CD14-positive monocyte (primary cell): ENCODE measurements around the gene ZNF488. TPM values are rescaled to one million over a fixed set of nuclear protein-coding genes. Genes with fewer than 3 reads are reported as not detected.

Experiments
- DNase-seq, 3 donors: peaks; one replicate each; pipeline ENCODE4 v3.0.0-alpha.2; 2011 to 2022
- H2AFZ ChIP-seq: 2 replicates; pipeline ENCODE4 v1.6.0; 2012; ENCODE audit warnings: mild to moderate bottlenecking, low read depth, low read length, inconsistent platforms; ENCODE audit not compliant: insufficient read depth, poor library complexity, severe bottlenecking
- H3K27ac ChIP-seq, 2 donors: 1 replicate in 1 of 2; 2 replicates in 1 of 2; pipeline ENCODE4 v1.5.1; 2012 to 2013; ENCODE audit warnings: low read length in 2 of 2, control low read depth in 1 of 2, inconsistent platforms in 1 of 2, low read depth in 1 of 2, mild to moderate bottlenecking in 1 of 2
- H3K27me3 ChIP-seq, 2 donors: one replicate each; pipeline versions ENCODE4 v1.6.0 to v1.6.1; 2011 to 2013; ENCODE audit warnings: low read length in 2 of 2; ENCODE audit not compliant: control insufficient read depth in 2 of 2, insufficient read depth in 2 of 2
- H3K36me3 ChIP-seq, 2 donors: replicated peaks in 1 of 2; 1 replicate in 1 of 2; 2 replicates in 1 of 2; pipeline versions ENCODE4 v1.5.1 to v1.6.1; 2012 to 2013; ENCODE audit warnings: low read length in 2 of 2, control low read depth in 1 of 2, inconsistent platforms in 1 of 2, mild to moderate bottlenecking in 1 of 2; ENCODE audit not compliant: insufficient read depth in 2 of 2, control insufficient read depth in 1 of 2
- H3K4me1 ChIP-seq, 2 donors: 1 replicate in 1 of 2; 2 replicates in 1 of 2; pipeline versions ENCODE4 v1.5.1 to v1.6.1; 2012 to 2013; ENCODE audit warnings: low read length in 2 of 2, control low read depth in 1 of 2, inconsistent platforms in 1 of 2, mild to moderate bottlenecking in 1 of 2, moderate library complexity in 1 of 2; ENCODE audit not compliant: insufficient read depth in 2 of 2, control insufficient read depth in 1 of 2
- H3K4me2 ChIP-seq: replicated peaks from 2 replicates; pipeline ENCODE3; 2012; ENCODE audit warnings: low read length, moderate library complexity, mild to moderate bottlenecking; ENCODE audit not compliant: poor library complexity, severe bottlenecking; ENCODE audit errors: extremely low read depth
- H3K4me3 ChIP-seq, 3 experiments: fragments of 200-600 bp in 1 of 3; sonication (generic) in 1 of 3; replicated peaks in 1 of 3; 1 replicate in 2 of 3; 2 replicates in 1 of 3; pipeline ENCODE4 v1.5.1; 2011 to 2013; ENCODE audit warnings: low read length in 3 of 3, mild to moderate bottlenecking in 3 of 3, control low read depth in 2 of 3, low read depth in 2 of 3, inconsistent platforms in 1 of 3, moderate library complexity in 1 of 3
- H3K79me2 ChIP-seq: 2 replicates; pipeline ENCODE4 v1.6.0; 2012; ENCODE audit warnings: mild to moderate bottlenecking, control low read depth, inconsistent platforms, low read length, moderate library complexity; ENCODE audit not compliant: insufficient read depth
- H3K9ac ChIP-seq: 2 replicates; pipeline ENCODE4 v1.6.0; 2017; ENCODE audit warnings: low read length, mild to moderate bottlenecking; ENCODE audit not compliant: insufficient read depth, poor library complexity, severe bottlenecking
- H3K9me3 ChIP-seq, 2 donors: replicated peaks in 1 of 2; 1 replicate in 1 of 2; 2 replicates in 1 of 2; pipeline versions ENCODE4 v1.5.1 to v1.6.1; 2012 to 2013; ENCODE audit warnings: low read length in 2 of 2, control low read depth in 1 of 2; ENCODE audit not compliant: control insufficient read depth in 1 of 2, insufficient read depth in 1 of 2
- H4K20me1 ChIP-seq: 2 replicates; pipeline ENCODE4 v1.6.0; 2012; ENCODE audit warnings: mild to moderate bottlenecking, low read length, control low read depth, moderate library complexity; ENCODE audit not compliant: insufficient read depth
- H3K27ac Mint-ChIP-seq, 7 donors: one replicate each; pipeline ENCODE4 v1.8.0; 2020; ENCODE audit warnings: mild to moderate bottlenecking in 7 of 7, mixed read lengths in 7 of 7, moderate library complexity in 6 of 7, inconsistent platforms in 2 of 7
- H3K27me3 Mint-ChIP-seq, 3 donors: one replicate each; pipeline ENCODE4 v1.8.0; 2021 to 2022; ENCODE audit warnings: low read depth in 3 of 3, mild to moderate bottlenecking in 3 of 3, mixed read lengths in 3 of 3, moderate library complexity in 3 of 3, inconsistent platforms in 1 of 3
- H3K36me3 Mint-ChIP-seq, 2 donors: one replicate each; pipeline ENCODE4 v1.8.0; 2020; ENCODE audit warnings: mixed read lengths in 2 of 2, inconsistent platforms in 1 of 2, mild to moderate bottlenecking in 1 of 2
- H3K4me1 Mint-ChIP-seq: one replicate; pipeline ENCODE4 v1.8.0; 2020; ENCODE audit warnings: mild to moderate bottlenecking, mixed read lengths
- H3K4me3 Mint-ChIP-seq, 2 donors: one replicate each; pipeline ENCODE4 v1.8.0; 2020; ENCODE audit warnings: mild to moderate bottlenecking in 2 of 2, mixed read lengths in 2 of 2, moderate library complexity in 1 of 2
- H3K9me3 Mint-ChIP-seq, 7 donors: one replicate each; pipeline ENCODE4 v1.8.0; 2020 to 2022; ENCODE audit warnings: mixed read lengths in 7 of 7, mild to moderate bottlenecking in 6 of 7, moderate library complexity in 6 of 7, inconsistent platforms in 2 of 7
- WGBS: methylation state at CpG from one replicate; pipeline ENCODE4 v1.1.5; 2013; ENCODE audit warnings: missing lambda C conversion rate; ENCODE audit not compliant: insufficient coverage; 5-methylcytosine and 5-hydroxymethylcytosine counted together
- intact Hi-C, 2 donors: fragments of 100-400 bp; cut with micrococcal nuclease; formaldehyde crosslinking; loops; one replicate each; pipeline versions ENCODE4 v1.15.0 to v1.15.1; 2023
- polyA plus RNA-seq, 3 donors: library from polyadenylated mRNA; depleted of rRNA in 1 of 3; unstranded in 2 of 3; stranded (reverse) in 1 of 3; fragments of 300-500 nt in 2 of 3; fragments of >200 nt in 1 of 3; fragmentation: Illumina TruSeq in 2 of 3; gene quantifications; 1 replicate in 2 of 3; 2 replicates in 1 of 3; pipeline ENCODE4 v1.2.3, GENCODE V29; 2012 to 2021
- TF ChIP-seq, protein P1 (sequence below): fragments of 200-600 bp; IDR thresholded peaks from one replicate; pipeline ENCODE4 v1.8.0; 2022; ENCODE audit warnings: antibody characterized with exemption, mild to moderate bottlenecking

ZNF488 gene
- polyA plus RNA-seq, 3 donors: not detected

- peak overlapping the region in 1 of 2 donors; percentile 43 for H3K4me3 Mint-ChIP-seq
These were observed 43.4 kb downstream of the ZNF488 start for GRCh38 chr10:47340608-47341170.

DNA sequence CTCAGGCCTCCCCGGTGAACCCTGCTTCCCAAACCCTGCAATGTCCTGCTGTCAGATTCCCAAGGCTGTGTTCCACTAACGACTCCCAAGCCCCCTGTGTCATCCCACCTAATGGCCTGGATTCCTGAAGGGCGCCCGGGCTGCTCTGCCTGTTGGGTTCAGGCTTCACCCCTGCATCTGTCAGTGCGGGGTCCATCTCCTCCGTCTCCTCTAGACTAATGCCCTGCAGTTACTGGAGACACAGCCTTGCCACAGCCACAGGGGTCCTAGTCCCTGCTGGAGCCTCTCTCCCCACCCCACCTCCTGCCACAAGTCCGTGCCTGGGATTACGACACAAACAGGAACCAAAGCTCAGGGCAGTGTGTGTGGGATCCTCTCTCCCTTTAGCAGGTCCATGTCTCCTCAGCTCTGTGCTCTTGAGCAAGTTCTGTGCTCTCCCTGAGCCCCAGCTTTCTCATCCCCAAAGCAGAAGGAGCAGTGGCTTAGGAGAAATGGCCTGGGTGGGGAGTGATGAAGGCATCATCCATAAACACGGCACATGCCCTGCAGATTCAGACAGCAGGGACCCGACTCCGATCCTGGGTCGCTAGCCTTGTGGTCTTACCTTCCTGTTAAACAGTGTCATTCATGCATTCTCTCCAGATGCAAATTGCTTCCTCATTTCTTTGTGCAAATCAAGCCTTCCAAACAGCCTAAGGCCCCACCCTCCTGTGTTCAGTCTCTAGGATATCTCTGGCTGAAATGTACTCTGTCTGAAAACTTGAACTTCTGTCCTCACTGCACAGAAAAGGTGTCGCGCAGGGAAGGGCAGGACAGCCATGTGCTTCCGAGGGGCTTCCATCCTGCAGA is 44.1 kb downstream of the ZNF488 start:
- peaks cover 5 to 7% (median 5%) of the 10 kb centered on the region in 3 donors for H3K27me3 Mint-ChIP-seq
- DNase-seq: peak in 2 of 3 donors; percentile 8 to 17
- intact Hi-C loops: no loop called here

More at GRCh38 chr10:47340608-47341170, 43.4 kb downstream of the ZNF488 start:
- H3K4me1 Mint-ChIP-seq: peaks cover 11% of the 10 kb centered on the region
- intact Hi-C loops: no loop called here
- no peak overlapping the region for H3K27ac ChIP-seq
- H3K9me3 ChIP-seq: no peaks in the 10 kb centered on the region
- H3K36me3 ChIP-seq: no peaks in the 10 kb centered on the region
- H3K36me3 Mint-ChIP-seq: no peaks in the 10 kb centered on the region
- peak; percentile 35 to 50 (median 45) for DNase-seq
- no peak overlapping the region for H3K4me3 ChIP-seq
- H2AFZ ChIP-seq: peak overlapping the region; percentile 38
- TF ChIP-seq, protein P1, sequence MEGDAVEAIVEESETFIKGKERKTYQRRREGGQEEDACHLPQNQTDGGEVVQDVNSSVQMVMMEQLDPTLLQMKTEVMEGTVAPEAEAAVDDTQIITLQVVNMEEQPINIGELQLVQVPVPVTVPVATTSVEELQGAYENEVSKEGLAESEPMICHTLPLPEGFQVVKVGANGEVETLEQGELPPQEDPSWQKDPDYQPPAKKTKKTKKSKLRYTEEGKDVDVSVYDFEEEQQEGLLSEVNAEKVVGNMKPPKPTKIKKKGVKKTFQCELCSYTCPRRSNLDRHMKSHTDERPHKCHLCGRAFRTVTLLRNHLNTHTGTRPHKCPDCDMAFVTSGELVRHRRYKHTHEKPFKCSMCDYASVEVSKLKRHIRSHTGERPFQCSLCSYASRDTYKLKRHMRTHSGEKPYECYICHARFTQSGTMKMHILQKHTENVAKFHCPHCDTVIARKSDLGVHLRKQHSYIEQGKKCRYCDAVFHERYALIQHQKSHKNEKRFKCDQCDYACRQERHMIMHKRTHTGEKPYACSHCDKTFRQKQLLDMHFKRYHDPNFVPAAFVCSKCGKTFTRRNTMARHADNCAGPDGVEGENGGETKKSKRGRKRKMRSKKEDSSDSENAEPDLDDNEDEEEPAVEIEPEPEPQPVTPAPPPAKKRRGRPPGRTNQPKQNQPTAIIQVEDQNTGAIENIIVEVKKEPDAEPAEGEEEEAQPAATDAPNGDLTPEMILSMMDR: peak; percentile 99
- H3K79me2 ChIP-seq: no peaks in the 10 kb centered on the region
- H3K27me3 ChIP-seq: no peaks in the 10 kb centered on the region
- H3K27ac Mint-ChIP-seq: peak overlapping the region in 2 of 7 donors; percentile 52 to 80
- peaks cover 9% of the 10 kb centered on the region in 2 donors for H3K4me1 ChIP-seq
- peaks cover 0 to 2% (median 0%) of the 10 kb centered on the region in 7 donors for H3K9me3 Mint-ChIP-seq
- WGBS: 20% methylated on average over 1 of the region's 5 CpGs
- H3K27me3 Mint-ChIP-seq: peaks cover 7 to 8% (median 7%) of the 10 kb centered on the region in 3 donors
- peak overlapping the region; percentile 27 for H3K4me2 ChIP-seq
- H4K20me1 ChIP-seq: no peaks in the 10 kb centered on the region
- no peak overlapping the region for H3K9ac ChIP-seq

More for the DNA sequence above, 44.1 kb downstream of the ZNF488 start:
- Histone ChIP-seq H4K20me1 (no peaks in the 10 kb centered on the region), H3K9ac (no peak overlapping the region), H3K79me2 (no peaks in the 10 kb centered on the region), H3K4me2 (peak overlapping the region; percentile 27), H3K9me3 (no peaks in the 10 kb centered on the region), H3K4me1 (peaks cover 9% of the 10 kb centered on the region in 2 donors), H3K36me3 (no peaks in the 10 kb centered on the region), H3K4me3 (no peak overlapping the region), H3K27me3 (no peaks in the 10 kb centered on the region), H3K27ac (no peak overlapping the region), H2AFZ (peak overlapping the region; percentile 38)
- Mint-ChIP-seq H3K9me3 (peaks cover 0 to 2% (median 0%) of the 10 kb centered on the region in 7 donors), H3K4me1 (peaks cover 11% of the 10 kb centered on the region), H3K4me3 (peak overlapping the region in 1 of 2 donors; percentile 43), H3K27ac (peak overlapping the region in 4 of 7 donors; percentile 18 to 80 (median 56)), H3K36me3 (no peaks in the 10 kb centered on the region)
- WGBS: 59% methylated on average over 12 of the region's 15 CpGs
- TF ChIP-seq, protein P1: no peak
